HG02588 (cell line): Measurements from ENCODE around the gene CEP170B.
"Not testable (repeated sequence)": the region's sequence is repeated elsewhere in the genome, so short reads cannot be mapped to it uniquely, and the experiment has no call there.

Experiments
- ATAC-seq: cut with Tn5 transposase; IDR thresholded peaks from one replicate; pipeline ENCODE4 v1.9.1; 2021; ENCODE audit warnings: mild to moderate bottlenecking, moderate library complexity; ENCODE audit not compliant: unreplicated experiment

Gene CEP170B

GRCh38 chr14:104941508-104942365 lies 76.7 kb downstream of the CEP170B start:
- ATAC-seq, result no peak

GRCh38 chr14:104942586-104942985 lies 77.5 kb downstream of the CEP170B start:
- no peak for ATAC-seq

- ATAC-seq, result not testable (repeated sequence)
Observed at GRCh38 chr14:104943216-104944015, 78.3 kb downstream of the CEP170B start.

- ATAC-seq, result not testable (repeated sequence)
Observed at GRCh38 chr14:104944016-104944308, 78.9 kb downstream of the CEP170B start.

- ATAC-seq, result not testable (repeated sequence)
Observed at GRCh38 chr14:104944436-104945205, 79.6 kb downstream of the CEP170B start.

GRCh38 chr14:104945266-104945665 lies 80.2 kb downstream of the CEP170B start:
- ATAC-seq, result not testable (repeated sequence)
